Measurements from ENCODE around the gene SLC25A36.

DNA sequence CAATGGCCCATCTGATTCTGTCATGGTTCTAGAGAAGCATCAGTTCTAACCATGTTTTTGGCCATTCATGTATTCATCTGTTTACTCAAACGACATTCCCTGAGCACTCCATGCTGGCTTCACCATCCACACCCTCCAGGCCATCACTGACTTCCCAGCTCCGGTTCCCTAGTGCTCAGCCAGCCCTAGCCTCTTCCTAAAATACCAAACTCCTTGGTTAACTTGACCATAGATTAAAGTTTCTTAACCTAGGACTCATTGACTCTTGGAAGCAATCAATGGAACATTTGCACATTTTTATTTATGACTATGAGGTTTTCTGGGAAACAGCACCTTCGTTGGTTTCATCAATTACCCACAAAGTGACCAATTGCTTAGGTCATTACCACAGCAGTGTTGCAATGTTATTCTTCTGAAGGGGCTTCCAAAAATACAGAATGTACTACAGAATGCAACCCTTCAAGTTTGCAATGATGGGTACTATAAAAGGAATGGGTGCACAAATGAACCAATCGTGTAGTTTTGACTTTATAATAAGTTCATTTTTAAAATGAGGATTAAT is 27.2 kb upstream of the SLC25A36 start:
- TF ChIP-seq EZH2phosphoT487 (IDR thresholded peaks at IDR 0.05; ENCODE audit: insufficient read depth, low read depth), result no peak
- TF ChIP-seq EZH2 (IDR thresholded peaks at IDR 0.05; ENCODE audit: insufficient read depth, poor library complexity, severe bottlenecking), result no peak

Data from GM23248 (cell line).